WTC11 (cell line): ENCODE data around the gene LIN7A. TPM values are rescaled to one million over a fixed set of nuclear protein-coding genes. Genes with fewer than 3 reads are reported as not detected.
A peak's percentile ranks its signal among the peaks of the same experiment; 100 is the strongest.

Experiments
- ATAC-seq: fragments of 200-7000 bp; cut with Tn5 transposase; 2 replicates; pipeline ENCODE4 v1.10.0; 2021; ENCODE audit warnings: mild to moderate bottlenecking, moderate library complexity
- CTCF ChIA-PET: fragments of 300-600 bp; sonication (Branson Sonifier 250); formaldehyde crosslinking; loops from one replicate; lab custom pipeline; 2021; ENCODE audit warnings: antibody characterized with exemption; lab: Charles Lee
- POLR2A ChIA-PET: fragments of 350-600 bp; sonication (Branson Sonifier 250); formaldehyde crosslinking; loops from one replicate; lab custom pipeline; 2021; ENCODE audit warnings: antibody characterized with exemption; lab: Charles Lee
- DNase-seq: peaks from one replicate; pipeline ENCODE4 v3.0.0; 2021; ENCODE audit warnings: low spot score
- H3K27ac Mint-ChIP-seq: 2 replicates; pipeline ENCODE4 v1.8.0; 2021; ENCODE audit warnings: mixed read lengths
- H3K27me3 Mint-ChIP-seq: 2 replicates; pipeline ENCODE4 v1.8.0; 2021; ENCODE audit warnings: low read depth, mild to moderate bottlenecking, moderate library complexity, mixed read lengths
- H3K36me3 Mint-ChIP-seq: 2 replicates; pipeline ENCODE4 v1.8.0; 2021; ENCODE audit warnings: mixed read lengths
- H3K4me1 Mint-ChIP-seq: 2 replicates; pipeline ENCODE4 v1.8.0; 2022; ENCODE audit warnings: mixed read lengths
- H3K4me3 Mint-ChIP-seq: 2 replicates; pipeline ENCODE4 v1.8.0; 2021; ENCODE audit warnings: mild to moderate bottlenecking, moderate library complexity, mixed read lengths
- H3K9me3 Mint-ChIP-seq: 2 replicates; pipeline ENCODE4 v1.8.0; 2021; ENCODE audit warnings: mixed read lengths
- ARID4B ChIP-seq: sonication (generic); formaldehyde crosslinking; IDR thresholded peaks from 2 replicates; pipeline ENCODE4 v1.8.0; 2023; ENCODE audit warnings: missing genetic modification reagents, mild to moderate bottlenecking, borderline replicate concordance
- CBFB ChIP-seq: sonication (generic); formaldehyde crosslinking; IDR thresholded peaks from 2 replicates; pipeline ENCODE4 v1.8.1; 2022; ENCODE audit warnings: mild to moderate bottlenecking, low read depth, missing genetic modification reagents
- CREB1 ChIP-seq: sonication (generic); formaldehyde crosslinking; IDR thresholded peaks from 2 replicates; pipeline ENCODE4 v1.8.0; 2023; ENCODE audit warnings: mild to moderate bottlenecking, missing genetic modification reagents
- EMX1 ChIP-seq: fragments of 250-450 bp; sonication (Bioruptor Pico); IDR thresholded peaks from 2 replicates; pipeline ENCODE4 v1.8.0; 2021; ENCODE audit warnings: mild to moderate bottlenecking
- ERG ChIP-seq: fragments of 250-450 bp; sonication (Bioruptor Pico); IDR thresholded peaks from 2 replicates; pipeline ENCODE4 v1.8.0; 2021; ENCODE audit warnings: mild to moderate bottlenecking
- FOXK1 ChIP-seq: sonication (generic); formaldehyde crosslinking; IDR thresholded peaks from 2 replicates; pipeline ENCODE4 v1.8.0; 2022; ENCODE audit warnings: mild to moderate bottlenecking, moderate library complexity, missing genetic modification reagents
- MAX ChIP-seq: sonication (generic); formaldehyde crosslinking; IDR thresholded peaks from 2 replicates; pipeline ENCODE4 v1.8.0; 2022; ENCODE audit warnings: mild to moderate bottlenecking, missing genetic modification reagents
- MXD4 ChIP-seq: fragments of 250-450 bp; sonication (Bioruptor Pico); IDR thresholded peaks from 2 replicates; pipeline ENCODE4 v1.8.0; 2021; ENCODE audit warnings: mild to moderate bottlenecking, moderate library complexity, borderline replicate concordance
- MYBL2 ChIP-seq: sonication (generic); formaldehyde crosslinking; IDR thresholded peaks from 2 replicates; pipeline ENCODE4 v1.8.1; 2023; ENCODE audit warnings: mild to moderate bottlenecking, moderate library complexity, missing genetic modification reagents
- PRRX2 ChIP-seq: fragments of 250-450 bp; sonication (Bioruptor Pico); IDR thresholded peaks from 2 replicates; pipeline ENCODE4 v1.8.0; 2021; ENCODE audit warnings: mild to moderate bottlenecking
- SOX15 ChIP-seq: fragments of 250-450 bp; sonication (Bioruptor Pico); IDR thresholded peaks from 2 replicates; pipeline ENCODE4 v1.9.0; 2021; ENCODE audit warnings: mild to moderate bottlenecking
- SP1 ChIP-seq: sonication (generic); formaldehyde crosslinking; conservative IDR thresholded peaks from 2 replicates; pipeline ENCODE4 v1.8.1; 2022; ENCODE audit warnings: missing genetic modification reagents
- TCF7 ChIP-seq: sonication (generic); formaldehyde crosslinking; IDR thresholded peaks from 2 replicates; pipeline ENCODE4 v1.8.0; 2022; ENCODE audit warnings: mild to moderate bottlenecking, low read depth, missing genetic modification reagents, moderate library complexity
- TEAD4 ChIP-seq: sonication (generic); formaldehyde crosslinking; IDR thresholded peaks from 2 replicates; pipeline ENCODE4 v1.8.0; 2022; ENCODE audit warnings: mild to moderate bottlenecking, missing genetic modification reagents
- ZNF512 ChIP-seq: sonication (generic); formaldehyde crosslinking; IDR thresholded peaks from 2 replicates; pipeline ENCODE4 v1.8.1; 2022; ENCODE audit warnings: missing genetic modification reagents, borderline replicate concordance
- total RNA-seq: library from RNA; stranded (reverse); gene quantifications from 3 replicates; pipeline ENCODE4 v1.2.3, GENCODE V29; 2021
- TF ChIP-seq, protein P1 (sequence below): fragments of 250-450 bp; sonication (Bioruptor Pico); IDR thresholded peaks from 2 replicates; pipeline ENCODE4 v1.9.0; 2021; ENCODE audit warnings: mild to moderate bottlenecking

LIN7A gene
- total RNA-seq, 1 experiment from 2014 or later: 8.5 TPM

DNA sequence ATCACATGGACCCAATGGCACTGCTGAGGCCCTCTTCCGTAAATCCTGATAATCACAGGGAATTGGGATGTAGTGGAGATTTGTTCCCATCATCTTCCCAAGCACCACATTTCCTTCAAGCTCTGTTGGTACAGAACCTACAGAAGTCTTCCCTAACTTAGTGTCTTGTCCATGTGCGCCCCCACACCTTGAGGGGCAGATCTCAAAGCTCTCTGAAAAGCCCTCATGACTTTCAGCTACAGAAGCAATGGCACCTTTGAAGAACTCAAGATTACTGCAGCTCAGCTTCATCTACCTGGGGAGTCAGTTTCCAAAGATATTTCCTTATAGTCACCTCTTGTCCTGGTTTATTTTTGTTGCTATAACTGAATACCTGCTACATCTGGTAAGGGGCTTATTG is 166.8 kb downstream of the LIN7A start:
- ChIA-PET POLR2A (no interaction called here), CTCF (no interaction called here)
- TF ChIP-seq, protein P1, sequence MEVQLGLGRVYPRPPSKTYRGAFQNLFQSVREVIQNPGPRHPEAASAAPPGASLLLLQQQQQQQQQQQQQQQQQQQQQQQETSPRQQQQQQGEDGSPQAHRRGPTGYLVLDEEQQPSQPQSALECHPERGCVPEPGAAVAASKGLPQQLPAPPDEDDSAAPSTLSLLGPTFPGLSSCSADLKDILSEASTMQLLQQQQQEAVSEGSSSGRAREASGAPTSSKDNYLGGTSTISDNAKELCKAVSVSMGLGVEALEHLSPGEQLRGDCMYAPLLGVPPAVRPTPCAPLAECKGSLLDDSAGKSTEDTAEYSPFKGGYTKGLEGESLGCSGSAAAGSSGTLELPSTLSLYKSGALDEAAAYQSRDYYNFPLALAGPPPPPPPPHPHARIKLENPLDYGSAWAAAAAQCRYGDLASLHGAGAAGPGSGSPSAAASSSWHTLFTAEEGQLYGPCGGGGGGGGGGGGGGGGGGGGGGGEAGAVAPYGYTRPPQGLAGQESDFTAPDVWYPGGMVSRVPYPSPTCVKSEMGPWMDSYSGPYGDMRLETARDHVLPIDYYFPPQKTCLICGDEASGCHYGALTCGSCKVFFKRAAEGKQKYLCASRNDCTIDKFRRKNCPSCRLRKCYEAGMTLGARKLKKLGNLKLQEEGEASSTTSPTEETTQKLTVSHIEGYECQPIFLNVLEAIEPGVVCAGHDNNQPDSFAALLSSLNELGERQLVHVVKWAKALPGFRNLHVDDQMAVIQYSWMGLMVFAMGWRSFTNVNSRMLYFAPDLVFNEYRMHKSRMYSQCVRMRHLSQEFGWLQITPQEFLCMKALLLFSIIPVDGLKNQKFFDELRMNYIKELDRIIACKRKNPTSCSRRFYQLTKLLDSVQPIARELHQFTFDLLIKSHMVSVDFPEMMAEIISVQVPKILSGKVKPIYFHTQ (CRISPR knock-in tag): peak; percentile 57; the same call in 1 of the 2 replicates
- no peak for TF ChIP-seq SOX15 (CRISPR knock-in tag)
- TF ChIP-seq ERG (CRISPR knock-in tag): peak; percentile 58
- TF ChIP-seq, all 79 proteins: peak for 2
- no peak for DNase-seq
- Mint-ChIP-seq H3K4me3 (no peak overlapping the region), H3K27ac (no peak overlapping the region), H3K4me1 (peaks cover 52% of the 10 kb centered on the region), H3K36me3 (peaks cover 26% of the 10 kb centered on the region), H3K27me3 (no peaks in the 10 kb centered on the region), H3K9me3 (peaks cover 28% of the 10 kb centered on the region)
- ATAC-seq: no peak

DNA sequence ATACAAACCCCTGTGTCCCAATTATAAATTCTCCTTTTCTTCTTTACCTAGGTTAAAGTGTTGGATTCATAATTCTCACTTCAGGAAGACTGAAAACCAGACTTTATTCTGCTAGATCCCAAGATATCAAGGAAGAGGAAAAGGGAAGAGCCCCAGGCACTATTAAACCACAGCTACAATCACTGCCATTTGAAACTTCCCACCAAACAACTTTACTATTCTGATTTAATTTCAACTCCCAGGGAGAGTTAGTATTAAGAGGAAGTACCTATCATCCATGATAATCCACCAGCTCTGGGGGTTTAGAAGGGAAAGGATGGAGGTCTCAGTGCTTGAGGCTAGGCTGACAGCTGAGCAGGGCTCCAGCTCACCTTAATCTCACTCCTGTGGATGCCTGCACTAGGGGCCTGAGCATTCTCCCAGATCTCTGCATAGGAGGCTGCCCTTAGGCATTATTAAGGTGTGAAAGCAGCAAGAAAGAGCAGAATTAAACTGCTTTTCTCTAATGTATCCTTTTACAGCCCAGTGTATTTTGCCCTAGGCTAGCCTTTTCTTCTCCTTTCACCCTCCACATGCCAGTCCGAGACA is 168.1 kb downstream of the LIN7A start:
- ATAC-seq: peak; percentile 90
- CTCF ChIA-PET: interaction anchor here (0.9 to 1.7 kb wide), 3 partner anchors 9 to 137 kb away, joined by 4 to 6 read pairs (median 6); no protein-coding TSS in a partner anchor
- Mint-ChIP-seq H3K4me1 (peaks cover 58% of the 10 kb centered on the region), H3K27me3 (no peaks in the 10 kb centered on the region), H3K36me3 (peaks cover 16% of the 10 kb centered on the region), H3K9me3 (peaks cover 17% of the 10 kb centered on the region), H3K27ac (no peak overlapping the region), H3K4me3 (no peak overlapping the region)
- POLR2A ChIA-PET: no interaction called here
- DNase-seq: no peak
- no peak for TF ChIP-seq CREB1
- no peak for TF ChIP-seq FOXK1 (CRISPR knock-in tag)
- no peak for TF ChIP-seq EMX1
- TF ChIP-seq MYBL2 (CRISPR knock-in tag): no peak
- no peak for TF ChIP-seq ARID4B
- TF ChIP-seq PRRX2: no peak
- no peak for TF ChIP-seq ZNF512 (CRISPR knock-in tag)
- no peak for TF ChIP-seq MAX (CRISPR knock-in tag)
- no peak for TF ChIP-seq SOX15 (CRISPR knock-in tag)
- no peak for TF ChIP-seq SP1 (CRISPR knock-in tag)
- no peak for TF ChIP-seq MXD4
- TF ChIP-seq CBFB (CRISPR knock-in tag): no peak
- no peak for TF ChIP-seq TEAD4 (CRISPR knock-in tag)
- no peak for TF ChIP-seq TCF7 (CRISPR knock-in tag)
